IMR-90 (cell line): ENCODE results near the gene LRRC4C.

Source experiments
- BHLHE40 ChIP-seq: fragments of 150-350 bp; IDR thresholded peaks from 2 replicates; pipeline ENCODE4 v1.6.1; 2016; ENCODE audit warnings: mild to moderate bottlenecking, low read depth, low read length
- CHD1 ChIP-seq: IDR thresholded peaks from 2 replicates; pipeline ENCODE4 v1.6.1; 2012; ENCODE audit warnings: low read depth, low read length, improper control_type of control experiment
- MAFK ChIP-seq: IDR thresholded peaks from 2 replicates; pipeline ENCODE4 v1.6.1; 2012; ENCODE audit warnings: low read depth, low read length, improper control_type of control experiment
- MXI1 ChIP-seq: IDR thresholded peaks from 2 replicates; pipeline ENCODE4 v1.6.1; 2012; ENCODE audit warnings: low read depth, mild to moderate bottlenecking, low read length, moderate library complexity, borderline replicate concordance
- POLR2A ChIP-seq: IDR thresholded peaks from 2 replicates; pipeline ENCODE4 v1.6.1; 2012; ENCODE audit warnings: mild to moderate bottlenecking, low read depth, low read length
- RAD21 ChIP-seq: IDR thresholded peaks from 2 replicates; pipeline ENCODE4 v1.6.1; 2012; ENCODE audit warnings: low read length, improper control_type of control experiment
- SMC3 ChIP-seq: fragments of 150-350 bp; IDR thresholded peaks from 2 replicates; pipeline ENCODE4 v1.6.1; 2016; ENCODE audit warnings: low read depth, mild to moderate bottlenecking, antibody characterized with exemption, low read length, moderate library complexity
- TF ChIP-seq, protein P1 (sequence below): conservative IDR thresholded peaks from 2 replicates; pipeline ENCODE4 v1.5.1; 2012; ENCODE audit warnings: mild to moderate bottlenecking, low read depth, low read length, improper control_type of control experiment

DNA sequence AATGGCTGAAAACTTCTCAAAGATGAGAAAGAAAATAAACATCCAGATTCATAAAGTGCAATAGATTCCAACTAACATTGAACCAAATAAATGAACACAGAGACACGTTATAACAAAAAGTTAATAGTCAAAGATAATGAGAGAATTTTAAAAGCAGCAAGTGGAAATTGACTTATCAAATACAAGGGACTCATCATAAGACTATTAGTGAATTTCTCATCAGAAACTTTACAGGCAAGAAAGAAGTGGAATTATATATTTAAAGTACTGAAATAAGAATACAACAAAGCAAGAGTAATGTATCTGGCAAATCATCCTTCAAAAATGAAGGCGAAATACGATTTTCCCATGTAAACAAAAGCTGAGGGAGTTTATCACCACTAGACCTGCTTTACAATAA is 852.7 kb downstream of the LRRC4C start:
- TF ChIP-seq SMC3 (no peak), POLR2A (no peak), MXI1 (no peak), RAD21 (no peak), CHD1 (no peak), MAFK (no peak), BHLHE40 (no peak)
- TF ChIP-seq, protein P1, sequence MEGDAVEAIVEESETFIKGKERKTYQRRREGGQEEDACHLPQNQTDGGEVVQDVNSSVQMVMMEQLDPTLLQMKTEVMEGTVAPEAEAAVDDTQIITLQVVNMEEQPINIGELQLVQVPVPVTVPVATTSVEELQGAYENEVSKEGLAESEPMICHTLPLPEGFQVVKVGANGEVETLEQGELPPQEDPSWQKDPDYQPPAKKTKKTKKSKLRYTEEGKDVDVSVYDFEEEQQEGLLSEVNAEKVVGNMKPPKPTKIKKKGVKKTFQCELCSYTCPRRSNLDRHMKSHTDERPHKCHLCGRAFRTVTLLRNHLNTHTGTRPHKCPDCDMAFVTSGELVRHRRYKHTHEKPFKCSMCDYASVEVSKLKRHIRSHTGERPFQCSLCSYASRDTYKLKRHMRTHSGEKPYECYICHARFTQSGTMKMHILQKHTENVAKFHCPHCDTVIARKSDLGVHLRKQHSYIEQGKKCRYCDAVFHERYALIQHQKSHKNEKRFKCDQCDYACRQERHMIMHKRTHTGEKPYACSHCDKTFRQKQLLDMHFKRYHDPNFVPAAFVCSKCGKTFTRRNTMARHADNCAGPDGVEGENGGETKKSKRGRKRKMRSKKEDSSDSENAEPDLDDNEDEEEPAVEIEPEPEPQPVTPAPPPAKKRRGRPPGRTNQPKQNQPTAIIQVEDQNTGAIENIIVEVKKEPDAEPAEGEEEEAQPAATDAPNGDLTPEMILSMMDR: no peak
